Gastrocnemius medialis (tissue), 4 donors: ENCODE measurements around the gene FUT1. TPM values are rescaled to one million over a fixed set of nuclear protein-coding genes. Genes with fewer than 3 reads are reported as not detected.

ENCODE experiments used
- ATAC-seq, 2 donors: fragments of 150-250 bp; one replicate each; pipeline ENCODE4 v1.9.1; 2016
- DNase-seq, 2 donors: peaks; one replicate each; pipeline ENCODE4 v3.0.0-alpha.2; 2019
- H3K27ac ChIP-seq, 4 donors: fragments of 200-600 bp; sonication (generic); 1 replicate in 1 of 4; 2 replicates in 3 of 4; pipeline ENCODE4 v1.5.1; 2016 to 2018; ENCODE audit warnings: mild to moderate bottlenecking in 2 of 4, moderate library complexity in 1 of 4
- H3K27me3 ChIP-seq, 3 donors: fragments of 200-600 bp; sonication (generic) in 2 of 3; 1 replicate in 1 of 3; 2 replicates in 2 of 3; pipeline versions ENCODE4 v1.5.1 to v1.6.0; 2016 to 2019; ENCODE audit warnings: mild to moderate bottlenecking in 1 of 3, moderate library complexity in 1 of 3
- H3K36me3 ChIP-seq, 2 donors: fragments of 200-600 bp; sonication (generic) in 1 of 2; one replicate each; pipeline ENCODE4 v1.5.1; 2017 to 2018
- H3K4me1 ChIP-seq, 2 donors: fragments of 200-600 bp; sonication (generic) in 1 of 2; one replicate each; pipeline ENCODE4 v1.5.1; 2016 to 2017; ENCODE audit warnings: mild to moderate bottlenecking in 2 of 2
- H3K4me3 ChIP-seq, 4 donors: fragments of 200-600 bp; sonication (generic) in 3 of 4; 1 replicate in 1 of 4; 2 replicates in 3 of 4; pipeline ENCODE4 v1.5.1; 2016 to 2019; ENCODE audit warnings: mild to moderate bottlenecking in 2 of 4
- H3K9me3 ChIP-seq, 3 donors: fragments of 200-600 bp; sonication (generic) in 2 of 3; 1 replicate in 1 of 3; 2 replicates in 2 of 3; pipeline ENCODE4 v1.5.1; 2016 to 2019
- POLR2A ChIP-seq, 2 donors: fragments of 450-650 bp; IDR thresholded peaks; one replicate each; pipeline ENCODE4 v1.6.1; 2017; ENCODE audit warnings: antibody characterized with exemption in 2 of 2, mild to moderate bottlenecking in 2 of 2, moderate library complexity in 2 of 2
- in situ Hi-C, 4 donors: fragments of 200-750 bp; cut with MboI; loops; one replicate each; pipeline versions ENCODE4 v1.15.0 to v1.8.0; 2017; ENCODE audit warnings: low sequenced_read_pairs in 4 of 4
- intact Hi-C: fragments of 100-400 bp; cut with DNase I; formaldehyde crosslinking; loops from one replicate; pipeline ENCODE4 v1.15.1; 2023; ENCODE audit warnings: low total_unique reads
- total RNA-seq, 4 donors: library from RNA; depleted of rRNA; stranded (reverse); fragments of >200 nt; gene quantifications; one replicate each; pipeline versions ENCODE4 v1.1.0 to v1.2.3, GENCODE V29; 2016
- TF ChIP-seq, protein P1 (sequence below), 5 experiments: fragments of 450-650 bp in 3 of 5; fragments of 200-600 bp in 2 of 5; sonication (generic) in 2 of 5; IDR thresholded peaks in 4 of 5; conservative IDR thresholded peaks in 1 of 5; 1 replicate in 4 of 5; 2 replicates in 1 of 5; pipeline ENCODE4 v1.5.1; 2016 to 2019; ENCODE audit warnings: antibody characterized with exemption in 5 of 5, mild to moderate bottlenecking in 3 of 5, moderate library complexity in 3 of 5

The FUT1 gene
- total RNA-seq, 4 donors from 2014 or later, result 0.61 to 1.3 (median 0.98) TPM

DNA sequence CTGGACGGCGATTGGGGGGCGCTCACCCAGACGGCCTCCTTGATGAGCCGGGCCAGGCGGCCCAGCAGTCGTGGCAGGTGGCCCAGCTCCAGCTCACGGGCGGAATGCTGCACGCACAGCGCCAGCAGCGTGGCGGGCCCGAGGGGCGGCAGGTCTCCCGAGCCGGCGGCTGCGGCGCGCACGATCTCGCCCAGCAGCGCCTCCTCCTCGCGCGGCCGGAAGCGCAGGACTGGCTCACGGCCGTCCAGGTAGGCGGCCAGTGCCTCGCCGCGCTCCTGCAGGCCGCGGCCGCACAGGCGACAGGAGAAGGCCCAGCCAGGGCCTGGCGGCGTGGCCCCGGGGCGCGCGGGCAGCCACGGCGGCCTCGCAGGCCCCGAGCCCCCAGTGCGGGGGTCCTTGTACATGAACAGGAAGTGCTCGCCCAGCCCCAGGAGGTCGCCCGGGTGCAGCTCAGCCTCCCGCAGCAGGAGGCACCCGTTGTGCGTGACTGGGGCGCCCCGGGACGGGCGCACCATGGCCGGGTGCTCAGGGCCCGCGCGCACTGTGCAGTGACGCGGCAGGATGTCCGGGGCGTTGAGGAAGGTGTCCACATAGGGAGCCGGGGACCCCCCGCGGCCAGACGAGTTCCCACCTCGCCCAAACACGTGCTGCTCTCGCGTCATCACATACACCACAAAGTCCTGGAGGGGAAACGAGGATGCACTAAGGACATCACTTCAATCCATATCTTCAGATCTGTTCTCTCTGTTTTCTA, 23.4 kb downstream of the FUT1 start:
- H3K4me1 ChIP-seq, result peaks cover 5 to 14% of the 10 kb centered on the region in 2 donors
- H3K27me3 ChIP-seq, result no peaks in the 10 kb centered on the region
- no peak overlapping the region for H3K27ac ChIP-seq
- no peaks in the 10 kb centered on the region for H3K36me3 ChIP-seq
- intact Hi-C loops, result no loop called here
- DNase-seq, result no peak
- no peak for ATAC-seq
- no peaks in the 10 kb centered on the region for H3K9me3 ChIP-seq
- TF ChIP-seq, protein P1, sequence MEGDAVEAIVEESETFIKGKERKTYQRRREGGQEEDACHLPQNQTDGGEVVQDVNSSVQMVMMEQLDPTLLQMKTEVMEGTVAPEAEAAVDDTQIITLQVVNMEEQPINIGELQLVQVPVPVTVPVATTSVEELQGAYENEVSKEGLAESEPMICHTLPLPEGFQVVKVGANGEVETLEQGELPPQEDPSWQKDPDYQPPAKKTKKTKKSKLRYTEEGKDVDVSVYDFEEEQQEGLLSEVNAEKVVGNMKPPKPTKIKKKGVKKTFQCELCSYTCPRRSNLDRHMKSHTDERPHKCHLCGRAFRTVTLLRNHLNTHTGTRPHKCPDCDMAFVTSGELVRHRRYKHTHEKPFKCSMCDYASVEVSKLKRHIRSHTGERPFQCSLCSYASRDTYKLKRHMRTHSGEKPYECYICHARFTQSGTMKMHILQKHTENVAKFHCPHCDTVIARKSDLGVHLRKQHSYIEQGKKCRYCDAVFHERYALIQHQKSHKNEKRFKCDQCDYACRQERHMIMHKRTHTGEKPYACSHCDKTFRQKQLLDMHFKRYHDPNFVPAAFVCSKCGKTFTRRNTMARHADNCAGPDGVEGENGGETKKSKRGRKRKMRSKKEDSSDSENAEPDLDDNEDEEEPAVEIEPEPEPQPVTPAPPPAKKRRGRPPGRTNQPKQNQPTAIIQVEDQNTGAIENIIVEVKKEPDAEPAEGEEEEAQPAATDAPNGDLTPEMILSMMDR (IDR thresholded peaks at IDR 0.05 in 4 of 5, conservative IDR thresholded peaks at IDR 0.05 in 1 of 5), result no peak
- no peak for TF ChIP-seq POLR2A (IDR thresholded peaks at IDR 0.05)
- H3K4me3 ChIP-seq, result no peak overlapping the region
- in situ Hi-C loops, result loop anchor here in 1 of 4 donors (25.0 kb wide), 1 partner anchor 92 kb away; the partner anchor contains the start of genes CA11 and DBP

DNA sequence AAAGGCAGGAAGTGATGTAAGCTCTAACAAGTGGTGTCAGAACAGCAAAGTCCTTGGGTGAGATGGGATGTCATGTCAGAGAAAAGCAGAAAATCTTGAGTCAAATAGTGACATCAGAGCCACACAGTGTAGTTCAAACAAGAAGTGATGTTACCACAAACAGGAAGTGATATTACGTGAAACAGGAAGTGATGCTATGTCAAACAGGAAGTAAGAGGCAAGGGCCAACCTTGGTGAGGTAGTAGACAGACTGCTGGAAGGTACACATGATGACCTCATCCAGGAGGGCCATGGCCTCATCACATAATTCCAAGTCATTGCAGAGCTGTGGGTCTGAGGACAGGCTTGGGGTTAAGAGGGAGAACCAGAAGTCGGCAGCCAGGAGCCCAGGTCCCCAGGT, 25.9 kb downstream of the FUT1 start:
- Histone ChIP-seq H3K36me3 (no peaks in the 10 kb centered on the region), H3K4me3 (no peak overlapping the region), H3K9me3 (no peaks in the 10 kb centered on the region), H3K4me1 (peaks cover 5 to 16% of the 10 kb centered on the region in 2 donors), H3K27me3 (no peaks in the 10 kb centered on the region), H3K27ac (peak overlapping the region; percentile 63 to 85 (median 78))
- ATAC-seq, result no peak
- in situ Hi-C loops (loop anchor here in 1 of 4 donors (25.0 kb wide), 1 partner anchor 89 kb away; the partner anchor contains the start of genes CA11 and DBP), intact Hi-C loops (no loop called here)
- DNase-seq, result no peak
- TF ChIP-seq POLR2A (IDR thresholded peaks at IDR 0.05), result no peak

DNA sequence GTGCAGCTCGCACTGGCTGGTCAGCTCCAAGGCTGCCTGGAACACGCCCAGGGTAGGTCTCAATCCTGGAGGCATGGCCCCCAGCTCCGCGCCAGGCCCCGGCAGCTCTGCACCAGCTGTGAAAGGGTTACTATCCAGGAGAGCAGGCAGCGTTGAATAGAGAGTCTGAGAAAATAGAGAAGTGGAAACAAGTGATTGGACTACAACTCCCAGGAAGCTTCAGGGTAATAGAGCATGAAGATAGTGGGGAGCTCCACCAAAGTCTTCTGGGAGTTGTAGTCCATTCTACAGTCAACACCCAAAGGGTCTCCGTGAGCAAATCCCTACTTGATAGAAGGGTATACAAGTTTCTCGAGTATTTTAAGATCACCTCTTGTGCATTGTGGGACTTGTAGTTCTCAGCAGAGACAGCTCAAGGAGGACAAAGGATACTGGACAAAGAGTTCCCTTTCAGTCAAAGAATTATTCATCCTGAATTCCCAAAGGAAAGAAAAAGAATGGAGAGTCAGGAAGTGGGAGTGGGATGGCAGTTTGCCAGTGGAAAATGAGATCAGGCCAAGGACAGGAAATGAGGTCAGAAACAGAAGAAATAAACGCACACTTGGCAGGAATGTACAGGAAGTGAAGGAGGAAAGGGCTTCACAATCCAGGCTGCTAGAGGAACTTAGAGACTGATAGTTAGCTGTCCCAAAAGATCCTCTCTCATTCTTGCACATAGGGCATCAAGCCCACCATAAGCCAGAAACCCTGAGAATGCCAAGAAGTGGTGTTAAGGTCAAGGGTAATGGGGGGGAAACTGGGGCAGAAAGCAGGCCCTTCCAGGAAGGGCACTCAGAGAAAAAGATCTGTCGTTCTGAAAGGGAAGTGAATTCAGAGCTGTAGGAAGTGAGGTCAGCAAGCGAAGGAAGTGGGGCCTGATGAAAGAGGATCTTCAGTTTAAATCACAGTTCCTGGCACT, 27.4 kb downstream of the FUT1 start:
- Histone ChIP-seq H3K4me3 (no peak overlapping the region), H3K36me3 (no peaks in the 10 kb centered on the region), H3K9me3 (no peaks in the 10 kb centered on the region), H3K27me3 (no peaks in the 10 kb centered on the region), H3K27ac (peak overlapping the region; percentile 63 to 85 (median 78)), H3K4me1 (peaks cover 9 to 20% of the 10 kb centered on the region in 2 donors)
- in situ Hi-C loops, result loop anchor here in 1 of 4 donors (25.0 kb wide), 1 partner anchor 88 kb away; the partner anchor contains the start of genes CA11 and DBP
- DNase-seq, result peak in 1 of 2 donors; percentile 48
- ATAC-seq, result peak; percentile 15 to 37
- TF ChIP-seq POLR2A (IDR thresholded peaks at IDR 0.05), result no peak
- TF ChIP-seq, protein P1 (IDR thresholded peaks at IDR 0.05 in 4 of 5, conservative IDR thresholded peaks at IDR 0.05 in 1 of 5), result no peak
- intact Hi-C loops, result no loop called here

DNA sequence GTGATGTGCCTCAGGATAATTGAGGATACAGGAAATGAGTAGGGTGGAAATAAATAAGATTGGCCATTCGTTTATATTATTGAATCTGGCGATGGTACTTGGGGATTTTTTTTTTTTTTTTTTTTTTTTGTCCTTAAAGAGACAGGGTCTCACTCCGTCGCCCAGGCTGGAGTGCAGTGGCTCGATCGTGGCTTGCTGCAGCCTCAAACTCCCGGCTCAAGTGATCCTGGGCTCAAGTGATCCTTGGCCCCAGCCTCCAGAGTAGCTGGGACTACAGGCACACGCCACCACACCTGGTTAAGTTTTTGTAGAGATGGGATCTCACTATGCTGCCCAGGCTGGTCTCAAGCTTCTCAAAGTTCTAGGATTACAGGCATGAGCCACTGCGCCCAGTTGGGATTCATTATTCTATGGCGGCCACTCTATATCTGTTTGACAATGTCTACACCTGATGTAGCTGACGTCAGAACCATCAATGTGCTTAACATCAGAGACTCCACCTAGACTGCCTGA, 30.2 kb downstream of the FUT1 start:
- peaks cover 28 to 41% of the 10 kb centered on the region in 2 donors for H3K4me1 ChIP-seq
- in situ Hi-C loops (no loop called here), intact Hi-C loops (no loop called here)
- TF ChIP-seq POLR2A (IDR thresholded peaks at IDR 0.05), result no peak
- TF ChIP-seq, protein P1 (IDR thresholded peaks at IDR 0.05 in 4 of 5, conservative IDR thresholded peaks at IDR 0.05 in 1 of 5), result no peak
- no peak overlapping the region for H3K27ac ChIP-seq
- DNase-seq (no peak), ATAC-seq (no peak)
- H3K9me3 ChIP-seq, result no peaks in the 10 kb centered on the region
- no peak overlapping the region for H3K4me3 ChIP-seq
- no peaks in the 10 kb centered on the region for H3K36me3 ChIP-seq
- H3K27me3 ChIP-seq, result no peaks in the 10 kb centered on the region
